HFF-Myc (cell line): Measurements from ENCODE around the gene CCDC97.

Experiments used
- DNase-seq: peaks from one replicate; pipeline ENCODE4 v3.0.0-alpha.2; 2011; ENCODE audit warnings: low read depth; ENCODE audit errors: extremely low read depth
- H3K4me3 ChIP-seq: replicated peaks from 2 replicates; pipeline ENCODE4 v1.5.1; 2011; ENCODE audit warnings: low read depth, mild to moderate bottlenecking, control low read depth, low read length
- TF ChIP-seq, protein P1 (sequence below): IDR thresholded peaks from 2 replicates; pipeline ENCODE4 v1.5.1; 2012; ENCODE audit warnings: mild to moderate bottlenecking, low read depth, low read length, control low read depth; ENCODE audit errors: missing control alignments

CCDC97 gene

DNA sequence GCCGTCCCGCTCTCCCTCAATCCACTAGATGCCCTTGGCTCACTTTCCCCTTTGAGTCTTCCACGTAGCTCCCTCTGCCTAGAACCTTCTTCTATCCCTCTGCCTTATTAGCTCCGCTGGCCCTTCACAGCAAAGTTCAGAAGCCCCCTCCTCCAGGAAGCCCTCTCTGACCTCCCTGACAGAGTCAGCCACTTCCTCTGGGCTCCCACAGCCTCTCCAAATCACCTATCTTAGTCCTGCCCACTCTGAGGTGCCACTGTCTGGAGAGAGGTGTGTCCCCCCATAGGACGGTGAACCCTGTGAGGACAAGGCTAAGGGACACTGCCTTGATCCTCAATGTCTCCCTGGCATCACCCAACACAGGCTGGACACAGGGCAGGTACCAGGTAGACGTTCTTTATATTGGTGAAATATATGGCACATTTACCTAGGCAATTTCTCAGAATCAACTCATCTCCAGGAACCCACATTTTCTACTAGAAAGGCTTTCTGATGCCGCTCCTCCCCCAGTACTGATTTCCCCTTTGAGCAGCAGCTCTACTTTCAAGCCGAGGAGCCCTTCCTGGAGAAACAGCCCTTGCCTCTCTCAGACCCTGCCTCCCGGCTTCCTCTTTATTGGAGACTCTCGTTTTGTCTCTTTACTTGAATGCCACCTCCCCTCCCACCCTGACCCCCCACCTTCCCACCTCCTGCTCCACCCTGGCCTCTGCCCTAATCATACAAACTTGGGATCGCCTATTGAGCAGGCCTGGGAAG is 47.2 kb downstream of the CCDC97 start:
- TF ChIP-seq, protein P1, sequence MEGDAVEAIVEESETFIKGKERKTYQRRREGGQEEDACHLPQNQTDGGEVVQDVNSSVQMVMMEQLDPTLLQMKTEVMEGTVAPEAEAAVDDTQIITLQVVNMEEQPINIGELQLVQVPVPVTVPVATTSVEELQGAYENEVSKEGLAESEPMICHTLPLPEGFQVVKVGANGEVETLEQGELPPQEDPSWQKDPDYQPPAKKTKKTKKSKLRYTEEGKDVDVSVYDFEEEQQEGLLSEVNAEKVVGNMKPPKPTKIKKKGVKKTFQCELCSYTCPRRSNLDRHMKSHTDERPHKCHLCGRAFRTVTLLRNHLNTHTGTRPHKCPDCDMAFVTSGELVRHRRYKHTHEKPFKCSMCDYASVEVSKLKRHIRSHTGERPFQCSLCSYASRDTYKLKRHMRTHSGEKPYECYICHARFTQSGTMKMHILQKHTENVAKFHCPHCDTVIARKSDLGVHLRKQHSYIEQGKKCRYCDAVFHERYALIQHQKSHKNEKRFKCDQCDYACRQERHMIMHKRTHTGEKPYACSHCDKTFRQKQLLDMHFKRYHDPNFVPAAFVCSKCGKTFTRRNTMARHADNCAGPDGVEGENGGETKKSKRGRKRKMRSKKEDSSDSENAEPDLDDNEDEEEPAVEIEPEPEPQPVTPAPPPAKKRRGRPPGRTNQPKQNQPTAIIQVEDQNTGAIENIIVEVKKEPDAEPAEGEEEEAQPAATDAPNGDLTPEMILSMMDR, result no peak
- no peak overlapping the region for H3K4me3 ChIP-seq
- DNase-seq, result no peak

DNA sequence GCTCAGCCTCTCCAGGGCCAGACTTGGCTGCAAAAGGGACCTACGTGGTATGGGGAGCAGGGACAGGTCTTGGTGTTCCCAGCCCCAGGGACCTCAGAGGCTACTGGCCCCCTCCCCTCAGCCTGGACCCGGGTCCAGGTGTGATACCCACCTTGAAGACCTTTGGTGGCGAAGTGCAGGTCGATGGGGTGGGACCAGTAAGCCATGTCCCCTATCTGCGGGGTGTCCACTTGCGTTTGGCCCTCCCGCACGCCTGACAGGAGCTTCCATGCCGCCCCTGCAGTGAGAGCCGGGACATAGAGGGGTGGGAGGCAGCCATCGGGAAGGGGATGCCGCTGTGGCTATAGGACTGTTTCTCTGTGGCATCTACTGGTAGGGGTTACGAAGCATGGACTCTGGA is 47.8 kb downstream of the CCDC97 start:
- TF ChIP-seq, protein P1, result no peak
- no peak for DNase-seq
- no peak overlapping the region for H3K4me3 ChIP-seq

DNA sequence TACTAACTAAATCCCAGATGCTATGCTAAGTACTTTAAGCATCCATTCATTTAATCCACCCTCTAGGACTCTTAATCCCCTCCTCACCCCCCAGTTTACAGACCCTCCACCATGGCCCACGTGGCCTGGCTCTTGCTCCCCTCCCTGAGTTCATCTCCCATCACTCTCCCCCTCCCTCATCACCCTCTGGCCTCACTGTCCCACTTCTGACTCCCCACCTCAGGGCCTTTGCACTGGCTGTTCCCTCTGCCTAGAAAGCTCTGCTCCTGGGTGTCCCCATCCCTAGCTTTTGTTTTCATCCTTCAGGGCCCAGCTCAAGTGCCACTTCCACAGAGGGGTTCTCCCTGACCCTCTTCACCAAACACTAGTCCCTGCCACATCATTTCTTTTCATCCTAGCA is 49.8 kb downstream of the CCDC97 start:
- TF ChIP-seq, protein P1, result no peak
- no peak overlapping the region for H3K4me3 ChIP-seq
- DNase-seq, result no peak

DNA sequence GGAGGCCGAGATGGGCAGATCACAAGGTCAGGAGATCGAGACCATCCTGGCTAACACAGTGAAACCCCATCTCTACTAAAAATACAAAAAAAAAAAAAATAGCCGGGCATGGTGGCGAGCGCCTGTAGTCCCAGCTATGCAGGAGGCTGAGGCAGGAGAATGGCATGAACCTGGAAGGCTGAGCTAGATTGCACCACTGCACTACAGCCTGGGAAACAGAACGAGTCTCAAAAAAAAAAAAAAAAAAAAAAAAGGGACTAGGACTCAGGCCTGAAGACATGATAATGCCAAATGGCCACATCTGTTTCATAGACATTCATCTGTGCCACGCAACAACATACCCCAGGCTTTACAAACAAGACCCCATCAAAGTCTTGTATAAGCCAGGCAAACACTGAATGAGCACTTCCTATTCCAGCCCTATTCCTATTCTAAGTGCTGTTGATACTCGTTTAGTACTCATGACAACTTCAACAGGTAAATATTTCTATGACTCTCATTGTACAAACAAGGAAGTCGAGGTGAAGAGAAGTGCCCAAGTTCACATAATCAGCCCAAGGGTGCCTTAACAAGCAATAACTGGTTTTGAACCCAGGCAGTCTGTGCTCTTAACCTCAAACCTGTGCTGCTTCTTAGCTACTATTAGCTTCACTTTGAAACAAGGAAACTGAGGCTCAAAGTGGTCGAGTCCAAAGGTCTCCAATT is 52.3 kb downstream of the CCDC97 start:
- no peak overlapping the region for H3K4me3 ChIP-seq
- TF ChIP-seq, protein P1, result no peak
- DNase-seq, result no peak

DNA sequence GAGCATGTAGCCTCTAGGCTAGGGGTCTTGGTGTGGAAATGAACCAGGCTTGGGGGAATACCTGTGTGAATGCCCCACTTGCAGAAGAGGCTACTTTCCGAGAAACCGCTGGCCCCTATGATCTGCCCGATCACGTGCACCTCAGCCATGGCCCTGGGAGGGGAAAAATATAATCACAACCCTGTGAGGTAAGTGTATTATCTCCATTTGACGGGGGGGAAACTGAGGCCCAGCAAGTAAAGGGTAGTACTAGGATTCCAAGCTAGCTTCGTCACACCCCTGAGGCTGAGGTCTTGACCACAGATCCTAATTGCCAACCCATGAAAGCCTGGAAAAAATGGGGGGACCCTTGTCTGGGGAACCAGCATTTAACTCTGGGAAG is 53.4 kb downstream of the CCDC97 start:
- TF ChIP-seq, protein P1, result no peak
- DNase-seq, result no peak
- peak overlapping the region; percentile 69 for H3K4me3 ChIP-seq

DNA sequence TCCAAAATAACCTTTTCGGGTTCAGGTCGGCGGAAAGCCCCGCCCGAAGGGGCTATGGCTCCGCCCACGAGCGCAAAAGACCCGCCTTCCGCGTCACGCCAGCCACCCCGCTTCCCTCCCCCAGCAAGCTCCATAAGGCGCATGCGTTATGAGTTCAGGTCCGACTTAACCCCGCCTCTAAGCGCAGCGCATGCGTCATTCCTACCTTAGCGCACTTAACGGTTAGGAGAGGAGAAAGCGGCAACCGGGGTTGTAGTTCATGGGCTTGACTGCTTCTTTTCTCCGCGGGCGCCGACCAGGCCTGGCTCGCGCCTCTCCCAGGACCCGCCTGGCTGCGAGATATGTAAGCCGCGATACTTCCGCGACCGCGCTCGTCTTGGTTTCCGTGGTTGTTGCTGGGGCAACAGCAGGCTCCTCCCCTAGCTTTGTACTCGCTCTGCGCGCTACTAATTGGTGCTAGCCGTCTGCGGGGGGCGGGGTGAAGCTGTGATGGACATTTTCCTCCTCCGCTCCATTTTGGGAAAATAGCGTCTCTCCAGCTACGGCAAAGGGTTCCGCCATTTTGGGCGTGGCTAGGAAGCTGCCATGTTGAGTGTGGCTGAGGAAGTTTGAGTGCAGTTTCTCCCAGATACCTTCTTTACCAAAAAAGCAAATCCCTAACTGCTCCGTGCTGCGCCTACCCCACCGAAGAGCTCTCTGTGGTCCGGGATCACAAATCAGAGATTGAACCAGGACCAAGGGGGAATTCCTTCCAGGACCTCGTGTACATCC is 54.0 kb downstream of the CCDC97 start, which contains the start of gene B9D2:
TSS of gene B9D2 (minus strand) at position 397 of the 771 bp plus-strand sequence. CDS start 630 bp downstream, outside the sequence.
- H3K4me3 ChIP-seq, result peak within 1 kb of the TSS; percentile 69
- peak; percentile 97 for DNase-seq
- TF ChIP-seq, protein P1, result no peak
